H9 (cell line): ENCODE data around the gene LRMDA. TPM values are rescaled to one million over a fixed set of nuclear protein-coding genes. Genes with fewer than 3 reads are reported as not detected.

Experiments used
- DNase-seq: peaks from one replicate; pipeline ENCODE4 v3.0.0-alpha.2; 2017
- H2AFZ ChIP-seq: one replicate; pipeline ENCODE4 v1.6.1; 2013; ENCODE audit warnings: mild to moderate bottlenecking, low read length, control low read depth, moderate library complexity
- H2AK5ac ChIP-seq: 2 replicates; pipeline ENCODE4 v1.6.1; 2013; ENCODE audit warnings: low read length, control low read depth, mixed read lengths; ENCODE audit not compliant: insufficient read length
- H2BK120ac ChIP-seq: one replicate; pipeline ENCODE4 v1.6.1; 2013; ENCODE audit warnings: low read depth, mild to moderate bottlenecking, low read length, control low read depth, inconsistent platforms; ENCODE audit not compliant: poor library complexity, severe bottlenecking
- H2BK12ac ChIP-seq: 2 replicates; pipeline ENCODE4 v1.6.1; 2013; ENCODE audit warnings: low read length, control low read depth, mixed read lengths, low read depth; ENCODE audit not compliant: insufficient read length
- H2BK15ac ChIP-seq: 2 replicates; pipeline ENCODE4 v1.6.1; 2013; ENCODE audit warnings: low read depth, low read length, control low read depth
- H2BK20ac ChIP-seq: one replicate; pipeline ENCODE4 v1.6.1; 2013; ENCODE audit warnings: low read depth, mild to moderate bottlenecking, low read length, control low read depth, inconsistent platforms; ENCODE audit not compliant: poor library complexity, severe bottlenecking
- H2BK5ac ChIP-seq: 2 replicates; pipeline ENCODE4 v1.6.1; 2013; ENCODE audit warnings: low read length, control low read depth, mixed read lengths; ENCODE audit not compliant: insufficient read length
- H3K14ac ChIP-seq: 2 replicates; pipeline ENCODE4 v1.6.1; 2013; ENCODE audit warnings: low read length, control low read depth; ENCODE audit not compliant: insufficient read depth
- H3K18ac ChIP-seq: 2 replicates; pipeline ENCODE4 v1.6.1; 2013; ENCODE audit warnings: low read depth, mild to moderate bottlenecking, mixed read lengths, low read length, control low read depth; ENCODE audit not compliant: insufficient read length
- H3K23ac ChIP-seq: 2 replicates; pipeline ENCODE4 v1.6.1; 2013; ENCODE audit warnings: low read length, control low read depth, mixed read lengths, low read depth; ENCODE audit not compliant: insufficient read length
- H3K23me2 ChIP-seq: 2 replicates; pipeline ENCODE4 v1.6.1; 2013; ENCODE audit warnings: low read depth, mild to moderate bottlenecking, mixed read lengths, low read length, control low read depth; ENCODE audit not compliant: insufficient read length, poor library complexity, severe bottlenecking
- H3K27ac ChIP-seq: 2 replicates; pipeline ENCODE4 v1.5.1; 2013; ENCODE audit warnings: low read length, control low read depth, mixed read lengths, low read depth; ENCODE audit not compliant: insufficient read length
- H3K27me3 ChIP-seq: 2 replicates; pipeline ENCODE4 v1.6.1; 2013; ENCODE audit warnings: low read length, control low read depth, inconsistent platforms; ENCODE audit not compliant: insufficient read depth
- H3K4ac ChIP-seq: 2 replicates; pipeline ENCODE4 v1.6.1; 2013; ENCODE audit warnings: low read depth, mild to moderate bottlenecking, control low read depth, inconsistent platforms, low read length, moderate library complexity
- H3K4me1 ChIP-seq: 2 replicates; pipeline ENCODE4 v1.6.1; 2013; ENCODE audit warnings: low read length, control low read depth, inconsistent platforms; ENCODE audit not compliant: insufficient read depth
- H3K4me2 ChIP-seq: 2 replicates; pipeline ENCODE4 v1.6.1; 2013; ENCODE audit warnings: low read length, control low read depth, mixed read lengths; ENCODE audit not compliant: insufficient read length, insufficient read depth
- H3K56ac ChIP-seq: 2 replicates; pipeline ENCODE4 v1.6.1; 2013; ENCODE audit warnings: low read depth, mild to moderate bottlenecking, mixed read lengths, low read length, control low read depth; ENCODE audit not compliant: insufficient read length
- H3K79me1 ChIP-seq: 2 replicates; pipeline ENCODE4 v1.6.1; 2013; ENCODE audit warnings: low read depth, mild to moderate bottlenecking, moderate library complexity, low read length, control low read depth, inconsistent platforms; ENCODE audit not compliant: insufficient read depth, poor library complexity, severe bottlenecking
- H3K79me2 ChIP-seq: 2 replicates; pipeline ENCODE4 v1.6.1; 2013; ENCODE audit warnings: low read length, control low read depth, inconsistent platforms; ENCODE audit not compliant: insufficient read depth
- H3K9ac ChIP-seq: 2 replicates; pipeline ENCODE4 v1.6.1; 2013; ENCODE audit warnings: low read length, control low read depth, mixed read lengths; ENCODE audit not compliant: insufficient read length; ENCODE audit errors: extremely low read depth
- H3K9me3 ChIP-seq: one replicate; pipeline ENCODE4 v1.6.1; 2013; ENCODE audit warnings: low read depth, low read length, inconsistent platforms; ENCODE audit not compliant: control insufficient read depth
- H3T11ph ChIP-seq: one replicate; pipeline ENCODE4 v1.6.1; 2013; ENCODE audit warnings: mild to moderate bottlenecking, low read length, control low read depth, inconsistent platforms
- H4K20me1 ChIP-seq: one replicate; pipeline ENCODE4 v1.6.1; 2013; ENCODE audit not compliant: control insufficient read depth, insufficient read length, insufficient read depth
- H4K5ac ChIP-seq: 2 replicates; pipeline ENCODE4 v1.6.1; 2013; ENCODE audit warnings: low read depth, mild to moderate bottlenecking, mixed read lengths, low read length, control low read depth; ENCODE audit not compliant: insufficient read length
- H4K8ac ChIP-seq: replicated peaks from 2 replicates; pipeline ENCODE4 v1.6.1; 2013; ENCODE audit warnings: low read length, control low read depth, mixed read lengths, low read depth; ENCODE audit not compliant: insufficient read length
- H4K91ac ChIP-seq: 2 replicates; pipeline ENCODE4 v1.6.1; 2013; ENCODE audit warnings: low read depth, mild to moderate bottlenecking, moderate library complexity, mixed read lengths, low read length, control low read depth; ENCODE audit not compliant: insufficient read length
- H3K27ac Mint-ChIP-seq, 3 experiments: 2 replicates in 2 of 3; 3 replicates in 1 of 3; pipeline ENCODE4 v1.8.0; 2020 to 2021; ENCODE audit warnings: mixed read lengths in 3 of 3, mild to moderate bottlenecking in 1 of 3, moderate library complexity in 1 of 3
- H3K27me3 Mint-ChIP-seq: 2 replicates; pipeline ENCODE4 v1.8.0; 2021; ENCODE audit warnings: low read depth, mild to moderate bottlenecking, moderate library complexity, mixed read lengths
- H3K36me3 Mint-ChIP-seq, 3 experiments: 2 replicates in 2 of 3; 3 replicates in 1 of 3; pipeline ENCODE4 v1.8.0; 2020 to 2021; ENCODE audit warnings: low read depth in 3 of 3, mixed read lengths in 3 of 3; ENCODE audit not compliant: insufficient read depth in 1 of 3
- H3K4me1 Mint-ChIP-seq, 2 experiments: 2 replicates each; pipeline ENCODE4 v1.8.0; 2020; ENCODE audit warnings: mixed read lengths in 2 of 2
- H3K4me3 Mint-ChIP-seq, 2 experiments: 2 replicates in 1 of 2; 3 replicates in 1 of 2; pipeline ENCODE4 v1.8.0; 2020 to 2021; ENCODE audit warnings: mild to moderate bottlenecking in 2 of 2, mixed read lengths in 2 of 2, moderate library complexity in 1 of 2
- H3K9me3 Mint-ChIP-seq, 2 experiments: 2 replicates in 1 of 2; 3 replicates in 1 of 2; pipeline ENCODE4 v1.8.0; 2020; ENCODE audit warnings: mild to moderate bottlenecking in 2 of 2, mixed read lengths in 2 of 2, moderate library complexity in 1 of 2
- CTCF ChIP-seq: fragments of 200-600 bp; sonication (generic); conservative IDR thresholded peaks from 3 replicates; pipeline ENCODE4 v1.8.0; 2021; ENCODE audit warnings: antibody characterized with exemption, mild to moderate bottlenecking
- WGBS: extraction: QIAGEN DNeasy Blood & Tissue Kit; methylation state at CpG from one replicate; pipeline ENCODE4 v1.1.7; 2013; ENCODE audit warnings: missing lambda C conversion rate, low lambda C conversion rate, mixed read lengths; ENCODE audit not compliant: insufficient read length; ENCODE audit errors: extremely low coverage; 5-methylcytosine and 5-hydroxymethylcytosine counted together
- total RNA-seq: library from RNA; stranded (reverse); gene quantifications from 2 replicates; pipeline ENCODE4 v1.2.1, GENCODE V29; 2021

LRMDA gene
- total RNA-seq, 1 experiment from 2014 or later, result 1.8 TPM

DNA sequence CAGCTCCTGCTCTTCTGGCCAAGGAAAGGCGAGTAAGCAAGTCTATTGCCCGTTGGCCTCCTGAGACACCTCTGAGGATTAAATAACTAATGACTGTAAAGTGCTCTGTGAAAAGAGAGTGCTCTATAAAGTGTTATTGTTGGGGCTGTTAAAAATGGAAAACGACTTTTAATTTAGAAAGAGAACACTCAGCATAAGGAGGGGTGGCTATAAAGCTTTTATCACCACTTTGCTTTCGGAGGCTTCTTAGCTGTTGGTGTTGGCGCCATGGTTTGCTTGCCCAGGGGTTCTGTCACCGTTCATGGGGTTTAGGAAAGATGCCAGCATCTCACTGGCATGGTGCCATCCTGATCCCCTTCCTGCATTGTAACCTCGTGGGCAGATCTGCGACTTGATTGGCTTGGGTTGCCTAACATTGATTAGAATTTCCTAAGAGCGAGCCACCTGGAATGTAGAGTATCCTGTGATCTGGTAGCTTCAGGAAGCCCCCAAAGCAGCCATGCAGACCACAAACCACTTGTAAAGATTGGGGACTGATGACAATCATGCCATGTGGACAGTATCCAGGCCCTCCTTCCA, 509.9 kb downstream of the LRMDA start:
- peaks cover 0 to 4% (median 2%) of the 10 kb centered on the region in 3 experiments; a peak in 3 of 7 replicates for H3K36me3 Mint-ChIP-seq
- Histone ChIP-seq H4K91ac (no peak overlapping the region), H3K27me3 (no peaks in the 10 kb centered on the region), H3K14ac (no peak overlapping the region), H2BK20ac (no peak overlapping the region), H3K4me1 (no peaks in the 10 kb centered on the region), H2AK5ac (no peak overlapping the region), H3K56ac (no peak overlapping the region), H4K8ac (no peak overlapping the region), H4K20me1 (no peaks in the 10 kb centered on the region), H3K4ac (no peak overlapping the region), H3K79me1 (no peaks in the 10 kb centered on the region), H4K5ac (no peak overlapping the region), H2BK5ac (no peak overlapping the region), H3K23me2 (no peaks in the 10 kb centered on the region), H3K9ac (no peak overlapping the region), H2BK120ac (no peak overlapping the region), H3K79me2 (no peaks in the 10 kb centered on the region), H2AFZ (no peak overlapping the region), H3K27ac (no peak overlapping the region), H3K23ac (no peak overlapping the region), H3K18ac (no peak overlapping the region), H3K4me2 (no peak overlapping the region), H2BK12ac (no peak overlapping the region), H2BK15ac (no peak overlapping the region), H3K9me3 (no peaks in the 10 kb centered on the region), H3T11ph (no peak overlapping the region)
- no peak for TF ChIP-seq CTCF
- peaks cover 3 to 7% of the 10 kb centered on the region in 2 experiments for H3K9me3 Mint-ChIP-seq
- H3K27ac Mint-ChIP-seq, result no peak overlapping the region
- no CpG with 5 or more reads among the region's 9 CpGs for WGBS
- H3K27me3 Mint-ChIP-seq, result peaks cover 2% of the 10 kb centered on the region; the same call in 1 of the 2 replicates
- H3K4me3 Mint-ChIP-seq, result no peak overlapping the region
- no peak for DNase-seq
- H3K4me1 Mint-ChIP-seq, result no peaks in the 10 kb centered on the region
